ENCODE measurements around the gene NTRK2.

- TF ChIP-seq POLR2A (IDR thresholded peaks at IDR 0.05; ENCODE audit: low read depth, low read length) = no peak
- TF ChIP-seq TAF1 (IDR thresholded peaks at IDR 0.05; ENCODE audit: borderline replicate concordance, low read depth, low read length) = no peak
- no peak for TF ChIP-seq POLR2AphosphoS5 (IDR thresholded peaks at IDR 0.05; ENCODE audit: low read depth, low read length)
Observed at GRCh38 chr9:84999788-85000187, 330.3 kb downstream of the NTRK2 start.

All from GM12892 (cell line).